Naive B cell (primary cell): ENCODE results near the gene RPS2. TPM values are rescaled to one million over a fixed set of nuclear protein-coding genes. Genes with fewer than 3 reads are reported as not detected.

Experiments used
- ATAC-seq, 2 donors: fragments of 150-1000 bp; cut with Tn5 transposase; 2 replicates each; pipeline ENCODE4 v1.10.0; 2021; ENCODE audit warnings: low read depth in 2 of 2, mild to moderate bottlenecking in 2 of 2, moderate library complexity in 2 of 2
- DNase-seq: peaks from one replicate; pipeline ENCODE4 v3.0.0; 2022
- H3K27ac Mint-ChIP-seq, 6 donors: one replicate each; pipeline ENCODE4 v1.8.0; 2020 to 2022; ENCODE audit warnings: mild to moderate bottlenecking in 6 of 6, mixed read lengths in 6 of 6, moderate library complexity in 5 of 6, inconsistent platforms in 2 of 6
- H3K27me3 Mint-ChIP-seq, 3 donors: one replicate each; pipeline ENCODE4 v1.8.0; 2021 to 2022; ENCODE audit warnings: mixed read lengths in 3 of 3, mild to moderate bottlenecking in 1 of 3
- H3K36me3 Mint-ChIP-seq, 2 donors: one replicate each; pipeline ENCODE4 v1.8.0; 2020 to 2022; ENCODE audit warnings: mixed read lengths in 2 of 2, inconsistent platforms in 1 of 2, mild to moderate bottlenecking in 1 of 2
- H3K4me1 Mint-ChIP-seq, 3 donors: one replicate each; pipeline ENCODE4 v1.8.0; 2020 to 2022; ENCODE audit warnings: mixed read lengths in 3 of 3, inconsistent platforms in 1 of 3, mild to moderate bottlenecking in 1 of 3, moderate library complexity in 1 of 3
- H3K4me3 Mint-ChIP-seq, 8 donors: one replicate each; pipeline ENCODE4 v1.8.0; 2020 to 2022; ENCODE audit warnings: mild to moderate bottlenecking in 8 of 8, mixed read lengths in 8 of 8, moderate library complexity in 8 of 8, inconsistent platforms in 2 of 8
- H3K9me3 Mint-ChIP-seq, 7 donors: one replicate each; pipeline ENCODE4 v1.8.0; 2020 to 2022; ENCODE audit warnings: mixed read lengths in 7 of 7, mild to moderate bottlenecking in 5 of 7, inconsistent platforms in 2 of 7, moderate library complexity in 1 of 7
- polyA plus RNA-seq, 6 donors: library from polyadenylated mRNA; unstranded; fragments of 300-500 nt; fragmentation: Illumina TruSeq; gene quantifications; one replicate each; pipeline ENCODE4 v1.2.3, GENCODE V29; 2021; ENCODE audit warnings: low read depth in 6 of 6

Gene RPS2
- polyA plus RNA-seq, 6 donors from 2014 or later = 5,355 to 7,267 (median 6,090) TPM

GRCh38 chr16:1983544-1984346 lies 19.1 kb upstream of the RPS2 start, which contains the start of gene GFER:
TSS of gene GFER (plus strand) at chr16:1984193. CDS start at chr16:1984219, 26 bp downstream.
- H3K4me1 Mint-ChIP-seq = peaks cover 19 to 27% (median 24%) of the 10 kb centered on the region in 3 donors
- DNase-seq (peak; percentile 72), ATAC-seq (peak; percentile 71 to 72)
- H3K27ac Mint-ChIP-seq = peak within 1 kb of the TSS in 4 of 6 donors; percentile 63 to 82 (median 76)
- H3K9me3 Mint-ChIP-seq = peaks cover 0 to 2% (median 0%) of the 10 kb centered on the region in 7 donors
- H3K27me3 Mint-ChIP-seq = peaks cover 12 to 32% (median 23%) of the 10 kb centered on the region in 3 donors
- H3K36me3 Mint-ChIP-seq = no peaks in the 10 kb centered on the region
- peak within 1 kb of the TSS; percentile 74 to 90 (median 84) for H3K4me3 Mint-ChIP-seq

DNA sequence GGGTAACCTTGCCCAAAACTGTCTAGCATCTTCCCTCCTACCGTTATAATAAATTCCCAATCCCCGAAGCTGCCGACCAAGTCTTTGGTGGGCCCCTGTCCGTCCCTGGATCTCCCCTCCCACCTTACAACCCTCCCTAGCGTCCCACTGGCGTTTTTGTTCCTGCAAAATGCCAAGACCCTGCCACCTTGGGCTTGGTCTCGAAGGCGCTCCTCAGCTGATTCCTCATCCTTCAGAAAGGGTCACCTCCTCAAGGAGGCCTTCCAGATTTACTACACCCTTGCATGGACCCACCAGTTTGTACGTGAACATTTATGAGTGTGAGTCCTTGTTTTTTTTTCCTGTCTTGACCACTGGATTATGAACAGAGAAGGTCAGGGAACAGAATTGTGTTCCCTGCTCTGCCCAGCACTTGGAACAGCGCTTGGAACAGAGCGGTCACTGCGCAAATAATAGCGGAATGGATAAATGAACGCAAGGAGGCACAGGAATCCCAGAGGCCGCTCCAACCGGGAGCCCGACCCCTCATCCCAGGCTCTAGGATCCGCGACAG lies 18.4 kb upstream of the RPS2 start:
- Mint-ChIP-seq H3K4me1 (peaks cover 17 to 22% (median 20%) of the 10 kb centered on the region in 3 donors), H3K27ac (peak overlapping the region in 3 of 6 donors; percentile 50 to 70 (median 63))

DNA sequence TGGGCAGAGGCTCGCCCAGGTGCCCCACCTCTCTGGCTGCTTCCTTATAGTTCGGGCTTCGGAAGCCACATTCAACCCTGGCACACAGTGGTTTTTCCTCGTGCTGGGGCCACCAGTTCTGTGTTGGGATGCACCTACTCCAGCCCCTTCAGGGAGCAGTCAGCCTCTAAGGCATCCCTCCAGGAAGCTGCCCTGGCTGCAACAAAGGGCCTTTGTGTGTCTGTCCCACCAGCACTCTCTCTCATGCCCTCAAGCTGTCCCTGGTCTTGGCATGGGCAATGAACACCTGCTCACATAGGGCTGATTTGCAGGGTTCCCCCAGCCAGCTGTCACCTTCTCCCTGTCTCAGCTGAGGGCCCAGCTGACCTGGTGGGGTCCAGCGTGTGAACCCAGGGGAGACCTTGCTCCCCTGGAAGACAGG lies 17.4 kb upstream of the RPS2 start:
- H3K36me3 Mint-ChIP-seq = no peaks in the 10 kb centered on the region
- no peak for ATAC-seq
- H3K27me3 Mint-ChIP-seq = peaks cover 12 to 44% (median 23%) of the 10 kb centered on the region in 3 donors
- H3K4me3 Mint-ChIP-seq = peak overlapping the region in 5 of 8 donors; percentile 4 to 88 (median 79)
- H3K27ac Mint-ChIP-seq = peak overlapping the region in 2 of 6 donors; percentile 70 to 72
- H3K4me1 Mint-ChIP-seq = peaks cover 13 to 22% (median 20%) of the 10 kb centered on the region in 3 donors
- no peak for DNase-seq
- H3K9me3 Mint-ChIP-seq = peaks cover 0 to 2% (median 0%) of the 10 kb centered on the region in 7 donors

More for the DNA sequence above, 18.4 kb upstream of the RPS2 start:
- no peak for DNase-seq
- Mint-ChIP-seq H3K4me3 (peak overlapping the region; percentile 74 to 88 (median 84)), H3K9me3 (peaks cover 0 to 2% (median 0%) of the 10 kb centered on the region in 7 donors), H3K36me3 (no peaks in the 10 kb centered on the region), H3K27me3 (peaks cover 12 to 36% (median 23%) of the 10 kb centered on the region in 3 donors)
- ATAC-seq = no peak

DNA sequence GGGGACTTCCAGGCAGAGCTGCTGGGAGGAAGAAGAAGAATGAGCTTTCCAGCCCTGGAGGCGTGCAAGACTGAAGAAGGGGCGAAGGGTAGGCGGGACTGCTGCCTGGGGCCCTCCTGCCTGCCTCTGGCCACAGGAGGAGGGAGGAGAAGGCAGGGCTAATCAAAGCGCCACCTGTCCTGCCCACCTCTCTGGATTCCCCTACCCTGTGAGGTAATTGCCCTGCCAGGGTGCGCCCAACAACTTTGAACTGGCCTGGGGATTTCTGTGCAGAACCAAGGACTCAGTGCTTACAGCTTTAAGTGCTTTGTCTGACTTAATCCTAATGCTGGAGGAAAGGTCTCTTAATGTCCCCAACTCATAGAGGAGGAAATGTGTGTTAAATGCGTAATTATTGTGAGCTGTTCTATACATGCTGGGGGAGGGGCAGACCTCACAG lies 16.8 kb upstream of the RPS2 start, which contains the start of gene NOXO1:
Gene NOXO1 (minus strand): TSS at position 72 of the 439 bp plus-strand sequence. CDS start 290 bp downstream, outside the sequence.
- Mint-ChIP-seq H3K36me3 (peaks cover 0 to 3% of the 10 kb centered on the region in 2 donors), H3K27ac (peak within 1 kb of the TSS in 3 of 6 donors; percentile 24 to 72 (median 70)), H3K27me3 (peaks cover 12 to 44% (median 23%) of the 10 kb centered on the region in 3 donors), H3K9me3 (peaks cover 0 to 2% (median 0%) of the 10 kb centered on the region in 7 donors), H3K4me1 (peaks cover 7 to 20% (median 17%) of the 10 kb centered on the region in 3 donors), H3K4me3 (peak within 1 kb of the TSS in 6 of 8 donors; percentile 4 to 88 (median 80))
- ATAC-seq = peak in 1 of 2 donors; percentile 16
- DNase-seq = no peak

- Mint-ChIP-seq H3K4me3 (no peak overlapping the region), H3K36me3 (peaks cover 0 to 9% of the 10 kb centered on the region in 2 donors), H3K27me3 (peaks cover 12 to 51% (median 30%) of the 10 kb centered on the region in 3 donors), H3K27ac (no peak overlapping the region), H3K4me1 (peaks cover 10 to 20% (median 12%) of the 10 kb centered on the region in 3 donors), H3K9me3 (peaks cover 0 to 2% (median 0%) of the 10 kb centered on the region in 7 donors)
- ATAC-seq (no peak), DNase-seq (no peak)
These were observed 16.1 kb upstream of the RPS2 start for GRCh38 chr16:1980770-1981087.

GRCh38 chr16:1980030-1980769 lies 15.6 kb upstream of the RPS2 start:
- peak overlapping the region in 2 of 8 donors; percentile 27 to 51 for H3K4me3 Mint-ChIP-seq
- peaks cover 12 to 51% (median 30%) of the 10 kb centered on the region in 3 donors for H3K27me3 Mint-ChIP-seq
- H3K4me1 Mint-ChIP-seq = peaks cover 10 to 18% (median 12%) of the 10 kb centered on the region in 3 donors
- H3K9me3 Mint-ChIP-seq = peaks cover 0 to 2% (median 0%) of the 10 kb centered on the region in 7 donors
- peaks cover 0 to 10% of the 10 kb centered on the region in 2 donors for H3K36me3 Mint-ChIP-seq
- no peak overlapping the region for H3K27ac Mint-ChIP-seq
- ATAC-seq = no peak
- no peak for DNase-seq

GRCh38 chr16:1979271-1980029 lies 14.8 kb upstream of the RPS2 start:
- DNase-seq (no peak), ATAC-seq (no peak)
- H3K4me3 Mint-ChIP-seq = peak overlapping the region in 2 of 8 donors; percentile 27 to 35
- H3K27ac Mint-ChIP-seq = no peak overlapping the region
- H3K4me1 Mint-ChIP-seq = peaks cover 6 to 11% (median 7%) of the 10 kb centered on the region in 3 donors
- H3K9me3 Mint-ChIP-seq = peaks cover 0 to 2% (median 0%) of the 10 kb centered on the region in 7 donors
- peaks cover 12 to 55% (median 30%) of the 10 kb centered on the region in 3 donors for H3K27me3 Mint-ChIP-seq
- H3K36me3 Mint-ChIP-seq = peaks cover 0 to 16% of the 10 kb centered on the region in 2 donors

DNA sequence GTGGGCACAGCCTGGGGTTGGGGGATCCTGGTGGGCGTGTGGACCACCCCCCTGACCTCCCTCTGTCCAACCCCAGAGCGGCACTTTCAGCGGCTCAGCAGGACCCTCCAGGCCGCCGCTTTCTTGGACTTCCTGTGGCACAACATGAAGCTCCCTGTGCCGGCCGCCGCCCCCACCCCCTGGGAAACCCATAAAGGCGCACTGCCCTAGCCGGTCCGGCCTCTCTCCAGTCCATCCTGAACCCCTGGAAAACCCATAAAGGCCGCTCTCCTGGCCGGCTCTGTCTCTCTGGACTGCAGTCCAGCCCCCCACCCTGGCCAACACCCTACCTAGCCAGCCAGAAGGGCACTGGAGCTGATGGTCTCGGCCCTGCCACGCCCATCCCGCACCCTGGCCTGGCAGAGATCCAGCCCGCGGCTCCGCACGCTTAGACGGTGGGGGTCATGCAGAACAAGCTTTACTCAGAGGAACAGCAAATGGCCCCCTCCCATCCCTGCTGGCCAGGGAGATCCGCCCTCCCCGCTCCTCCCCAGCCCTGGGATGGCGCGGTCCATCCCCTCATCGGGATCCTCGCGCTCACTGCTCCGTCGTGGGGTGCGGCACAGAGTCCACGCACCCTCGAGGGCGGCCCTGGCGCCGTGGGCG lies 14.0 kb upstream of the RPS2 start:
- no peak overlapping the region for H3K4me3 Mint-ChIP-seq
- no peak for ATAC-seq
- H3K27ac Mint-ChIP-seq = no peak overlapping the region
- H3K9me3 Mint-ChIP-seq = peaks cover 0 to 2% (median 0%) of the 10 kb centered on the region in 7 donors
- H3K27me3 Mint-ChIP-seq = peaks cover 12 to 56% (median 30%) of the 10 kb centered on the region in 3 donors
- no peak for DNase-seq
- H3K36me3 Mint-ChIP-seq = peaks cover 0 to 16% of the 10 kb centered on the region in 2 donors
- H3K4me1 Mint-ChIP-seq = peaks cover 6 to 10% (median 10%) of the 10 kb centered on the region in 3 donors

DNA sequence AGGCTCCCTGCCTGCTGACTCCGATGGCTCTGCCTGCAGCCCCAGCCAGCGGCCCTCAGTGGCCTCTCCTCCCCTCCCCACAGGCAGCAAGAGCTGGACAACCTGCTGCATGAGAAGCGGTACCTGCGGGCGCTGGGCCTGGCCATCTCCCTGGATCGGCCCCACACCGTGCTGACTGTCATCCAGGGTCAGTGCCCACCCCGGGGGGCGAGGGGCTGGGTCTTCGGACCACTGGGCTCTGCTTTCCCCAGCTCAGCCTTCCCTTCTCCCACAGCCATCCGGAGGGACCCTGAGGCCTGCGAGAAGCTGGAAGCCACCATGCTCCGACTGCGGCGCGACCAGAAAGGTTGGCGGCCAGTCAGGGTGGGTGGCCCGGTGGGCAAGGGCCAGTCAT lies 13.2 kb upstream of the RPS2 start:
- Mint-ChIP-seq H3K36me3 (peaks cover 0 to 16% of the 10 kb centered on the region in 2 donors), H3K4me3 (no peak overlapping the region), H3K27ac (no peak overlapping the region), H3K4me1 (peaks cover 8 to 12% (median 8%) of the 10 kb centered on the region in 3 donors), H3K9me3 (no peaks in the 10 kb centered on the region), H3K27me3 (peaks cover 7 to 55% (median 27%) of the 10 kb centered on the region in 3 donors)
- DNase-seq = no peak
- ATAC-seq = no peak

- DNase-seq (no peak), ATAC-seq (no peak)
- H3K27me3 Mint-ChIP-seq = peaks cover 4 to 49% (median 20%) of the 10 kb centered on the region in 3 donors
- H3K27ac Mint-ChIP-seq = no peak overlapping the region
- peak overlapping the region in 1 of 8 donors; percentile 22 for H3K4me3 Mint-ChIP-seq
- no peaks in the 10 kb centered on the region for H3K9me3 Mint-ChIP-seq
- peaks cover 0 to 16% of the 10 kb centered on the region in 2 donors for H3K36me3 Mint-ChIP-seq
- peaks cover 8 to 15% (median 11%) of the 10 kb centered on the region in 3 donors for H3K4me1 Mint-ChIP-seq
These were observed 12.6 kb upstream of the RPS2 start for GRCh38 chr16:1976951-1977874.

GRCh38 chr16:1976216-1976520 lies 11.5 kb upstream of the RPS2 start:
- no peak for ATAC-seq
- no peak for DNase-seq
- Mint-ChIP-seq H3K36me3 (peaks cover 0 to 16% of the 10 kb centered on the region in 2 donors), H3K27ac (no peak overlapping the region), H3K9me3 (no peaks in the 10 kb centered on the region), H3K27me3 (peaks cover 0 to 38% (median 11%) of the 10 kb centered on the region in 3 donors), H3K4me1 (peaks cover 16 to 25% (median 16%) of the 10 kb centered on the region in 3 donors), H3K4me3 (peak overlapping the region in 2 of 8 donors; percentile 15 to 21)
